Nephron progenitor cell (in vitro differentiated cells): ENCODE measurements around the gene CREB3L2.
A peak's percentile ranks its signal among the peaks of the same experiment; 100 is the strongest.

Experiments
- DNase-seq: peaks from one replicate; pipeline ENCODE4 v3.0.0; 2021
- H3K27ac Mint-ChIP-seq: 2 replicates; pipeline ENCODE4 v1.8.0; 2021; ENCODE audit warnings: mild to moderate bottlenecking, moderate library complexity, mixed read lengths
- H3K27me3 Mint-ChIP-seq: 2 replicates; pipeline ENCODE4 v1.8.0; 2021; ENCODE audit warnings: mild to moderate bottlenecking, low read depth, mixed read lengths; ENCODE audit not compliant: poor library complexity
- H3K36me3 Mint-ChIP-seq: 2 replicates; pipeline ENCODE4 v1.8.0; 2021; ENCODE audit warnings: low read depth, mixed read lengths
- H3K4me1 Mint-ChIP-seq: 2 replicates; pipeline ENCODE4 v1.8.0; 2021; ENCODE audit warnings: mixed read lengths
- H3K4me3 Mint-ChIP-seq: 2 replicates; pipeline ENCODE4 v1.8.0; 2021; ENCODE audit warnings: mild to moderate bottlenecking, moderate library complexity, mixed read lengths
- H3K9me3 Mint-ChIP-seq: 2 replicates; pipeline ENCODE4 v1.8.0; 2021; ENCODE audit warnings: mild to moderate bottlenecking, moderate library complexity, mixed read lengths
- CTCF ChIP-seq: fragments of 200-600 bp; sonication (generic); IDR thresholded peaks from 2 replicates; pipeline ENCODE4 v1.5.0; 2021; ENCODE audit warnings: antibody characterized with exemption

Gene CREB3L2

GRCh38 chr7:137853053-137853452 is 148.8 kb downstream of the CREB3L2 start:
- DNase-seq = no peak
- no peaks in the 10 kb centered on the region for H3K9me3 Mint-ChIP-seq
- peaks cover 29% of the 10 kb centered on the region for H3K27me3 Mint-ChIP-seq
- no peaks in the 10 kb centered on the region for H3K4me1 Mint-ChIP-seq
- no peaks in the 10 kb centered on the region for H3K36me3 Mint-ChIP-seq
- H3K4me3 Mint-ChIP-seq = no peak overlapping the region
- no peak overlapping the region for H3K27ac Mint-ChIP-seq
- no peak for TF ChIP-seq CTCF

GRCh38 chr7:137852108-137852507 is 149.8 kb downstream of the CREB3L2 start:
- no peak for DNase-seq
- H3K9me3 Mint-ChIP-seq = no peaks in the 10 kb centered on the region
- TF ChIP-seq CTCF = no peak
- H3K4me3 Mint-ChIP-seq = no peak overlapping the region
- peaks cover 38% of the 10 kb centered on the region for H3K27me3 Mint-ChIP-seq
- H3K4me1 Mint-ChIP-seq = no peaks in the 10 kb centered on the region
- no peaks in the 10 kb centered on the region for H3K36me3 Mint-ChIP-seq
- H3K27ac Mint-ChIP-seq = no peak overlapping the region

GRCh38 chr7:137850972-137851945 is 150.6 kb downstream of the CREB3L2 start:
- no peak for DNase-seq
- Mint-ChIP-seq H3K36me3 (no peaks in the 10 kb centered on the region), H3K27me3 (peaks cover 44% of the 10 kb centered on the region), H3K4me1 (peaks cover under 1% of the 10 kb centered on the region), H3K27ac (no peak overlapping the region), H3K4me3 (no peak overlapping the region), H3K9me3 (no peaks in the 10 kb centered on the region)
- TF ChIP-seq CTCF = no peak

- Mint-ChIP-seq H3K4me3 (no peak overlapping the region), H3K4me1 (peaks cover 6% of the 10 kb centered on the region), H3K9me3 (no peaks in the 10 kb centered on the region), H3K27me3 (peaks cover 51% of the 10 kb centered on the region), H3K36me3 (no peaks in the 10 kb centered on the region), H3K27ac (no peak overlapping the region)
- no peak for DNase-seq
- no peak for TF ChIP-seq CTCF
These were observed 151.3 kb downstream of the CREB3L2 start for GRCh38 chr7:137850571-137850970.

GRCh38 chr7:137848095-137848494 is 153.8 kb downstream of the CREB3L2 start:
- Mint-ChIP-seq H3K9me3 (no peaks in the 10 kb centered on the region), H3K4me1 (peaks cover 6% of the 10 kb centered on the region), H3K27ac (no peak overlapping the region), H3K4me3 (peak overlapping the region; percentile 57), H3K27me3 (peaks cover 76% of the 10 kb centered on the region), H3K36me3 (no peaks in the 10 kb centered on the region)
- no peak for DNase-seq
- no peak for TF ChIP-seq CTCF

- H3K4me1 Mint-ChIP-seq = peaks cover 6% of the 10 kb centered on the region
- no peak for TF ChIP-seq CTCF
- no peaks in the 10 kb centered on the region for H3K36me3 Mint-ChIP-seq
- peak overlapping the region; percentile 76 for H3K4me3 Mint-ChIP-seq
- H3K27me3 Mint-ChIP-seq = peaks cover 80% of the 10 kb centered on the region
- peak; percentile 33 for DNase-seq
- no peak overlapping the region for H3K27ac Mint-ChIP-seq
- H3K9me3 Mint-ChIP-seq = no peaks in the 10 kb centered on the region
These were observed 154.3 kb downstream of the CREB3L2 start for GRCh38 chr7:137847568-137848050.
